SIG-M5 treated with dmso at 0.1 percent for 504 hours (cell line): ENCODE measurements around the gene WNT5A.

ENCODE experiments used
- DNase-seq: peaks from one replicate; lab custom pipeline; 2025; ENCODE audit not compliant: unreplicated experiment; lab: John Stamatoyannopoulos, UW

The WNT5A gene

GRCh38 chr3:55507808-55508207, 20.7 kb upstream of the WNT5A start:
- DNase-seq: no peak

GRCh38 chr3:55505776-55506175, 18.7 kb upstream of the WNT5A start:
- no peak for DNase-seq

GRCh38 chr3:55505102-55505501, 18.0 kb upstream of the WNT5A start:
- peak; percentile 13 for DNase-seq

- DNase-seq: no peak
These were observed 14.8 kb upstream of the WNT5A start for GRCh38 chr3:55501905-55502304.

GRCh38 chr3:55500555-55501330, 13.6 kb upstream of the WNT5A start:
- DNase-seq: no peak

- DNase-seq: no peak
These were observed 11.4 kb upstream of the WNT5A start for GRCh38 chr3:55498520-55498919.

GRCh38 chr3:55497250-55497649, 10.1 kb upstream of the WNT5A start:
- no peak for DNase-seq

- DNase-seq: no peak
These were observed 7.9 kb upstream of the WNT5A start for GRCh38 chr3:55494976-55495375.

- DNase-seq: no peak
These were observed 5.9 kb upstream of the WNT5A start for GRCh38 chr3:55492976-55493375.

GRCh38 chr3:55491296-55491816, 4.2 kb upstream of the WNT5A start:
- DNase-seq: no peak

- no peak for DNase-seq
These were observed 3.3 kb upstream of the WNT5A start for GRCh38 chr3:55490276-55490913.

- no peak for DNase-seq
These were observed 2.7 kb upstream of the WNT5A start for GRCh38 chr3:55489798-55490132.

- DNase-seq: no peak
These were observed 1.4 kb upstream of the WNT5A start for GRCh38 chr3:55488398-55489055.

GRCh38 chr3:55487381-55488241, 505 bp upstream of the WNT5A start:
- no peak for DNase-seq

- no peak for DNase-seq
These were observed 827 bp downstream of the WNT5A start for GRCh38 chr3:55486101-55486856.

- DNase-seq: peak; percentile 6
These were observed 2.0 kb downstream of the WNT5A start for GRCh38 chr3:55484801-55485791.

GRCh38 chr3:55484191-55484689, 2.9 kb downstream of the WNT5A start:
- DNase-seq: no peak

GRCh38 chr3:55483196-55484095, 3.7 kb downstream of the WNT5A start:
- no peak for DNase-seq
